Suprapubic skin (tissue), 4 donors: ENCODE data around the gene CNIH2.

Experiments
- EP300 ChIP-seq: sonication (generic); formaldehyde crosslinking; IDR thresholded peaks from one replicate; pipeline ENCODE4 v1.6.1; 2017; ENCODE audit warnings: antibody characterized with exemption
- POLR2A ChIP-seq, 2 donors: fragments of 450-650 bp; IDR thresholded peaks; one replicate each; pipeline ENCODE4 v1.6.1; 2017; ENCODE audit warnings: antibody characterized with exemption in 2 of 2, mild to moderate bottlenecking in 2 of 2, moderate library complexity in 2 of 2
- POLR2AphosphoS5 ChIP-seq, 3 donors: sonication (generic); formaldehyde crosslinking; IDR thresholded peaks; one replicate each; pipeline ENCODE4 v1.6.1; 2017; ENCODE audit warnings: antibody characterized with exemption in 3 of 3
- TF ChIP-seq, protein P1 (sequence below), 2 donors: fragments of 200-600 bp in 1 of 2; fragments of 450-650 bp in 1 of 2; sonication (generic) in 1 of 2; IDR thresholded peaks; one replicate each; pipeline ENCODE4 v1.5.1; 2016 to 2019; ENCODE audit warnings: antibody characterized with exemption in 2 of 2, mild to moderate bottlenecking in 1 of 2, moderate library complexity in 1 of 2

DNA sequence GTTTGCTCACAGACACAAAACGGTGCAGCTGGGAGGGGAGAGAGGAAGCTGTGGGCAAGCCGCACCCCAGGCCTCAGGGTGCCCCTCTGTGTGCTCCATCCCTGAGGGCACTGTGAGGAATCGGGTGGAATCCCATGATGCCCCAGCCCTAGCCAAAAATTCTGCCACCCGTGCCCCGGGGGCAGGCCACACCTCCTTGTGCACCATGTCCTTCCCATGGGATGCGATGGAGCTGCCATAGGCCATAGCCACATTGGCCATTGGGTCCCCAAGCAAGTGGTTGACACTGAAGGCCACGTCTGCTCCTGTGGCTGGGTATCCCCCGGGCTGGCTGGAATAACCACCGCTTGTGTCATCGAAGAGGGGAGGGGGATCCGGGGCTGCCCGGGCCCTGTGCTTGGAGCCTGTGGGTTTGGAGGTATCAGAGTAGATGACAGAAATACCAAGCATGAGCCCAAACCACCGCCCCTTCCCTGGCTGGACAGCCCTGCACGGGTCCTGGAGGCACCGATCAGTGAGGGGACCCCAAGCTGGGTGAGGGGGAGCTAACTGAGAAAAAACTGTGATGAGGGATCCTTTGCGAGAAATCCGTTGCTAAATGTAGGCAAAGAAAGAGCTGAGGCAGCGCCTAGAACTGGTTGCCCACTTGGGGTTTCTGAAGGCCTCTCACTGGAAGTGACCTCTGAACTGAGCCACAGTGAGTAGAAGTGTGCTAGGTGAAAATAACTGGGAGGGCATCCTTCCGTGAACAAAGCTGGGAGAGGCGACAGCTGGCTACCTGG, 10.1 kb downstream of the CNIH2 start:
- TF ChIP-seq EP300 (no peak), POLR2AphosphoS5 (IDR thresholded peaks at IDR 0.05) (no peak), POLR2A (IDR thresholded peaks at IDR 0.05) (no peak)
- TF ChIP-seq, protein P1, sequence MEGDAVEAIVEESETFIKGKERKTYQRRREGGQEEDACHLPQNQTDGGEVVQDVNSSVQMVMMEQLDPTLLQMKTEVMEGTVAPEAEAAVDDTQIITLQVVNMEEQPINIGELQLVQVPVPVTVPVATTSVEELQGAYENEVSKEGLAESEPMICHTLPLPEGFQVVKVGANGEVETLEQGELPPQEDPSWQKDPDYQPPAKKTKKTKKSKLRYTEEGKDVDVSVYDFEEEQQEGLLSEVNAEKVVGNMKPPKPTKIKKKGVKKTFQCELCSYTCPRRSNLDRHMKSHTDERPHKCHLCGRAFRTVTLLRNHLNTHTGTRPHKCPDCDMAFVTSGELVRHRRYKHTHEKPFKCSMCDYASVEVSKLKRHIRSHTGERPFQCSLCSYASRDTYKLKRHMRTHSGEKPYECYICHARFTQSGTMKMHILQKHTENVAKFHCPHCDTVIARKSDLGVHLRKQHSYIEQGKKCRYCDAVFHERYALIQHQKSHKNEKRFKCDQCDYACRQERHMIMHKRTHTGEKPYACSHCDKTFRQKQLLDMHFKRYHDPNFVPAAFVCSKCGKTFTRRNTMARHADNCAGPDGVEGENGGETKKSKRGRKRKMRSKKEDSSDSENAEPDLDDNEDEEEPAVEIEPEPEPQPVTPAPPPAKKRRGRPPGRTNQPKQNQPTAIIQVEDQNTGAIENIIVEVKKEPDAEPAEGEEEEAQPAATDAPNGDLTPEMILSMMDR (IDR thresholded peaks at IDR 0.05), result no peak
